Epithelial cell of esophagus (primary cell): Measurements from ENCODE around the gene SH3GLB2.

Experiments
- DNase-seq: peaks from one replicate; pipeline ENCODE4 v3.0.0; 2010; ENCODE audit warnings: low read depth
- H3K4me3 ChIP-seq: 2 replicates; pipeline ENCODE4 v1.5.1; 2011; ENCODE audit warnings: mild to moderate bottlenecking, low read length, control low read depth
- TF ChIP-seq, protein P1 (sequence below): IDR thresholded peaks from 2 replicates; pipeline ENCODE4 v1.5.1; 2011; ENCODE audit warnings: low read depth, mild to moderate bottlenecking, low read length, control low read depth, inconsistent platforms; ENCODE audit not compliant: insufficient read depth; ENCODE audit errors: missing control alignments

The SH3GLB2 gene

GRCh38 chr9:129028192-129028966 lies at the start of gene SH3GLB2:
Gene SH3GLB2 (minus strand): TSS chr9:129028331. CDS start chr9:129028154, 177 bp downstream.
- H3K4me3 ChIP-seq = peak within 1 kb of the TSS; percentile 79
- DNase-seq = peak; percentile 97
- TF ChIP-seq, protein P1, sequence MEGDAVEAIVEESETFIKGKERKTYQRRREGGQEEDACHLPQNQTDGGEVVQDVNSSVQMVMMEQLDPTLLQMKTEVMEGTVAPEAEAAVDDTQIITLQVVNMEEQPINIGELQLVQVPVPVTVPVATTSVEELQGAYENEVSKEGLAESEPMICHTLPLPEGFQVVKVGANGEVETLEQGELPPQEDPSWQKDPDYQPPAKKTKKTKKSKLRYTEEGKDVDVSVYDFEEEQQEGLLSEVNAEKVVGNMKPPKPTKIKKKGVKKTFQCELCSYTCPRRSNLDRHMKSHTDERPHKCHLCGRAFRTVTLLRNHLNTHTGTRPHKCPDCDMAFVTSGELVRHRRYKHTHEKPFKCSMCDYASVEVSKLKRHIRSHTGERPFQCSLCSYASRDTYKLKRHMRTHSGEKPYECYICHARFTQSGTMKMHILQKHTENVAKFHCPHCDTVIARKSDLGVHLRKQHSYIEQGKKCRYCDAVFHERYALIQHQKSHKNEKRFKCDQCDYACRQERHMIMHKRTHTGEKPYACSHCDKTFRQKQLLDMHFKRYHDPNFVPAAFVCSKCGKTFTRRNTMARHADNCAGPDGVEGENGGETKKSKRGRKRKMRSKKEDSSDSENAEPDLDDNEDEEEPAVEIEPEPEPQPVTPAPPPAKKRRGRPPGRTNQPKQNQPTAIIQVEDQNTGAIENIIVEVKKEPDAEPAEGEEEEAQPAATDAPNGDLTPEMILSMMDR = peak; percentile 62

DNA sequence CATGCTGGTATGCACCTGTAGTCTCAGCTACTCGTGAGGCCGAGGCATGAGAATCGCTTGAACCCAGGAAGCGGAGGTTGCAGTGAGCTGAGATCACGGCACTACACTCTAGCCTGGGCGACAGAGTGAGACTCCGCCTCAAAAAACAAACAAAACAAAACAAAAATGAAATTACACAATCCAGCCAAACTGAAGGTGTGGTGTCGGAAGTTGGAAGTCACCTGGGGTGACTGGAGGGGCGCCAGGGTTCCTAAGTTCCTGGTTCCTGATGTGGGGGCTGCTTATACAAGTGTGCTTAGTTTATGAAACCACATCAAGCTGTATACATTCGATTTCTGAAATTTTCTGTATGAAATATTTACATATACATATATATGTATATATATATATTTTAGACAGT lies 49.1 kb upstream of the SH3GLB2 start:
- TF ChIP-seq, protein P1 = no peak
- no peak for DNase-seq
- H3K4me3 ChIP-seq = no peak overlapping the region

- TF ChIP-seq, protein P1 = no peak
- no peak overlapping the region for H3K4me3 ChIP-seq
- no peak for DNase-seq
These were observed 48.5 kb upstream of the SH3GLB2 start for GRCh38 chr9:129076640-129077037.

- DNase-seq = no peak
- no peak overlapping the region for H3K4me3 ChIP-seq
- TF ChIP-seq, protein P1 = no peak
These were observed 48.0 kb upstream of the SH3GLB2 start for GRCh38 chr9:129075996-129076639.

DNA sequence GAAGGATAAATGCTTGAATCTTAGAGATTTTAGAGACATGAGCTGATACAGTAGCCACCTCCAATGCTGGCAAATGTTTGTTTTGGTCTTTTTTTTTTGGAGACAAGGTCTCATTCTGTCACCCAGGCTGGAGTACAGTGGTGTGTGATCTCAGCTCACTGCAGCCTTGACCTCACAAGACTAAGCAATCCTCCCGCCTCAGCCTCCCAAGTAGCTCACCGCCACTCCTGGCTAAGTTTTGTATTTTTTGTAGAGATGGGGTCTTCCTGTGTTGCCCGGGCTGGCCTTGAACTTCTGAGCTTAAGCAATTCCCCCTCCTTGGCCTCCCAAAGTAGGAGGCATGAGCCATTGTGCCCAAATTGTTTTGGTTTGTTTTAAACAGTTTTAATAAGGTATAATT lies 46.0 kb upstream of the SH3GLB2 start:
- no peak for DNase-seq
- H3K4me3 ChIP-seq = no peak overlapping the region
- TF ChIP-seq, protein P1 = no peak

DNA sequence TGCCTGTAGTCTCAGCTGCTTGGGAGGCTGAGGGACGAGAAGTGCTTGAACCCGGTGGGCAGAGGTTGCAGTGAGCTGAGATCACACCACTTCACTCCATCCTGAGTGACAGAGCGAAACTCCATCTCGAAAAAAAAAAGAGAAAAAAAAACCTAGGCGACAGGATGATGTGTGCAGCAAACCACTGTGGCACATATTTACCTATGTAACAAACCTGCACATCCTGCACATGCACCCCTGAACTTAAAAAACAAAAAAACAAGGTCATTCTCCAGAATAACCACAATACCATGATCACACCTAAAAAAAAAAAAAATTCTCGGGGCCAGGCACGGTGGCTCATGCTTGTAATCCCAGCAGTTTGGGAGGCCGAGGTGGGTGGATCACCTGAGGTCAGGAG lies 45.3 kb upstream of the SH3GLB2 start:
- no peak overlapping the region for H3K4me3 ChIP-seq
- TF ChIP-seq, protein P1 = no peak
- DNase-seq = no peak
